ENCODE results near the gene FOXP1.

GRCh38 chr3:71500696-71501095, 82.8 kb downstream of the FOXP1 start:
- TF ChIP-seq EZH2phosphoT487 (IDR thresholded peaks at IDR 0.05; ENCODE audit: insufficient read depth, low read depth) (no peak), EZH2 (IDR thresholded peaks at IDR 0.05; ENCODE audit: insufficient read depth, poor library complexity, severe bottlenecking) (no peak)
